Midbrain (tissue), 1 donor: ENCODE results near the gene ZBTB38.

Experiments used
- DNase-seq: peaks from one replicate; lab custom pipeline; 2025; lab: John Stamatoyannopoulos, UW

The ZBTB38 gene, protein sequence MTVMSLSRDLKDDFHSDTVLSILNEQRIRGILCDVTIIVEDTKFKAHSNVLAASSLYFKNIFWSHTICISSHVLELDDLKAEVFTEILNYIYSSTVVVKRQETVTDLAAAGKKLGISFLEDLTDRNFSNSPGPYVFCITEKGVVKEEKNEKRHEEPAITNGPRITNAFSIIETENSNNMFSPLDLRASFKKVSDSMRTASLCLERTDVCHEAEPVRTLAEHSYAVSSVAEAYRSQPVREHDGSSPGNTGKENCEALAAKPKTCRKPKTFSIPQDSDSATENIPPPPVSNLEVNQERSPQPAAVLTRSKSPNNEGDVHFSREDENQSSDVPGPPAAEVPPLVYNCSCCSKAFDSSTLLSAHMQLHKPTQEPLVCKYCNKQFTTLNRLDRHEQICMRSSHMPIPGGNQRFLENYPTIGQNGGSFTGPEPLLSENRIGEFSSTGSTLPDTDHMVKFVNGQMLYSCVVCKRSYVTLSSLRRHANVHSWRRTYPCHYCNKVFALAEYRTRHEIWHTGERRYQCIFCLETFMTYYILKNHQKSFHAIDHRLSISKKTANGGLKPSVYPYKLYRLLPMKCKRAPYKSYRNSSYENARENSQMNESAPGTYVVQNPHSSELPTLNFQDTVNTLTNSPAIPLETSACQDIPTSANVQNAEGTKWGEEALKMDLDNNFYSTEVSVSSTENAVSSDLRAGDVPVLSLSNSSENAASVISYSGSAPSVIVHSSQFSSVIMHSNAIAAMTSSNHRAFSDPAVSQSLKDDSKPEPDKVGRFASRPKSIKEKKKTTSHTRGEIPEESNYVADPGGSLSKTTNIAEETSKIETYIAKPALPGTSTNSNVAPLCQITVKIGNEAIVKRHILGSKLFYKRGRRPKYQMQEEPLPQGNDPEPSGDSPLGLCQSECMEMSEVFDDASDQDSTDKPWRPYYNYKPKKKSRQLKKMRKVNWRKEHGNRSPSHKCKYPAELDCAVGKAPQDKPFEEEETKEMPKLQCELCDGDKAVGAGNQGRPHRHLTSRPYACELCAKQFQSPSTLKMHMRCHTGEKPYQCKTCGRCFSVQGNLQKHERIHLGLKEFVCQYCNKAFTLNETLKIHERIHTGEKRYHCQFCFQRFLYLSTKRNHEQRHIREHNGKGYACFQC (N-terminal part only)

DNA sequence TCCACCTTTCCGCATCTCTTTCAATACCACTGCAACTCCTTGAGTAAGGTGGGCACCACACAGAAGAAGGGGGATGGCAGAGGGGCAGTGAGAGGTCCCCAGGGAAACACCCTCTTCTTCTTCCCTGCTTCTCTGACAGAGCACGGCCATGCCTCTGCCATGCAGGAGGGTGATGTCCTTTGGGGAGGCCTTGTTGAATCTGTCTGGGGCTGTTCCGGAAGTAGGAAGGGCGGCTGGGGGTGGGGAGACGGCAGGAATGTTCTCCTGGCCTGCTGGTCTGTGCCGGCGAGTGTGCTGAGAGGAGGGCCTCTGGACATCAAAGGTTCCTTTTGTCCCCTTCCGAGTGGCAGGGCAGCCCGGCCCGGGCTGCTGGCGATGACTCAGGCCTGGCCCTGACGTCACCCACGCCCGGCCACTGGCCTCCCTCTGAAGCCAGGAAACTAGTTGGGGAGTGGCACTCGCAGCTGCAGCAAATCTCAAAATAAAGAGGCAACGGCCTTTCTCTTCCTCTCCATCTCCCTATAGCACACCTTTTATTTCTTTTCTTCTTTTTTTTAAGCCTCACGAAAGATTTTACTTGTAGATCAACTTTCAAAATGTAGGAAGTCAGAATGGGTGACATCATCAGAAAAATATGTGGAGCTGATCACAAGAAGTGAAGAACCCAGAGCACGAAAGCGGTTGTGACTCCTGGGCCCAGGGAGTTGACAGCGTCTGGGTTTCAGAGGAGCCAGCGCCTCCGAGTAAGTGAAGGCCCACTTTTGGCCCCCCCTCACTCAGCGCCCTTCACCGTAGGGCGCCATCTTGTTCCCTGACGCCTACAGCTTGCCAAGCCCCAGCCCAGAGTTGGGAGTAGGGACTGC lies at the start of gene ZBTB38:
TSS of gene ZBTB38 (plus strand) at position 443 of the 863 bp plus-strand sequence. CDS start 73,885 bp downstream, outside the sequence.
- peak; percentile 92 for DNase-seq

DNA sequence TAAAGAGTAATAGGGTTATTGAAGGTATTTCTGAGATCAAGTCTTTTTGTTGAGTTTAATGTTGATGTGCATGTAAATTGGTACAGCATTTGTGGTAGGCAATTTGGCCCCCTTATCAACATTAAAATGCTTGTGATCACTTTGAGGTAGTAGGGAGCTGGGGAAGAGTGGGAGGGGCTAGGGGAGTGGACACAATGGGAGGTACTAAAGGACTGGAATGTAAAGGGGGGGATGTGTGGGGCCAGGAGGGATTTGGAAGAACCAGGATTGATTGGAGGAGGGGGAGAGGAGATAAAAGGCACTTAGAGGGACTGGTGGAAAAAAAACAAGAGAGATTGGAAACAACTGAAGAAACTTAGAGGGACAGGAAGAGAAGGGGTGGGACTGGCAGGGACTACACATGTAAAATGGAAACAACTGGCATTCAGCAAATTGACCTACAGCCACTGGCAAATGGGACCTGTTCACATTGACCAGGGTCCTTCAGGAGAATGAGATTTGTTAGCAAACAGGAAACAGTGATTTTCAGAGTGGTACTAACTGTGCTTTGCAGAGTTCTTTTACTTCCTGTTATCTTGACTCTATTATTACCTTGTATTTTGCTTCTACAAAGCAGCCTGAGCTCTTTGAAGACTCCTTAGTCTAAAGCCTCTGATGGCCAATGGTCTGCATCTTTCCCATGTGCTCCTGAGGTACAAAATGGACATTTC lies 47.8 kb upstream of the ZBTB38 start:
- DNase-seq = no peak

DNA sequence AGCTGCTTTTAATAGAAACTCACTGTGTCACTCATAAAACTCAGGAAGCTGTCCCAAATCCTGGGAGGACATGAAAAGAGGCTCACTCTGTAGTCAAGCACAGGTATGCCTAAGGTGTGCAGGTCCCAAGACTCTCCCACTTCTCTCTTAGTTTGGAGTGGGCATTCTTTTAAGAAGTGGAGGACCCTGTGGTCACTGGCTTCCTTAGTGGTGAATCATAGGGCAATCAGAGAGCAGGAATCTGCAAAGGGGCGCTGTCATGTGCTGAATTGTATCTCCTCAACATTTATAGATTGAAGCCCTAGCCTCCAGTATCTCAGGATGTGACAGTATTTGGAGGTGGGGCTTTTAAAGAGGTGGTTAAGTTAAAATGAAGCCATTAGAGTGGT lies 47.2 kb upstream of the ZBTB38 start:
- DNase-seq = no peak

DNA sequence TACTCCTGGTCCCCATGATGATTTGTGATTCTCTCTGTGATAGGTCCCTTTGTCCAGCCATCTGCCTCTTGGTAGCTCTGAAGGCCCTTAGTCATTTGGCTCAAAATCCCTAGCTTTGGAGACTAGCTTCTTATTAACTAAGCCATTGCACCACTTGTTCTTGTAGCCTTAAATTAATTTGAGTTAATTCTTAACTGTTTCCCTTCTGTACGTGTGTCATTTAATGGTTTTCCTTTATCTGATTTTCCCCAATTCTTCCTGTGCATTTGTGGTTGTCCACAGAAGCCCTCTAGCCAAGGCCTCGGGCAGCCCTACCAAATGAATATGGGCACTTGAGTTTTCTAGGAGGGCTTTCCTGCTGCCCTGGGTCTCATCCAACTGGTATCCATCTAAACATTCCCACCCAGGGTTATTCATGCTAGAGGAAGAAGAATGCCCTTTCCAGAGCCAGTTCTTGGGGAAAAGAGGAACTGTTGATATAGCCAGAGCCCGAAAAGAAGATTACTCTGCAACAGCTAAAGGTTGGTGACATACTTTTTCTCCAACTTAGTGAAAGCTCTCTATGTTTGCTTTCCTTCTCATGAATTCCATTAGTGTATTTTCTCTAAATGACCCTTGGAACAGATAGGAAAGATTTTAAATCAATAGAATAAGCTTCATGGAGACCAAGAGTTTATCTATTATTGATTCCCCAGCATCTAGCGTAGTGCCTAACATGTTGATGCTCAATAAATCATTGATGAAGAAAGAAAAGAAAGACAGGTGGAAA lies 44.2 kb upstream of the ZBTB38 start:
- DNase-seq = no peak

DNA sequence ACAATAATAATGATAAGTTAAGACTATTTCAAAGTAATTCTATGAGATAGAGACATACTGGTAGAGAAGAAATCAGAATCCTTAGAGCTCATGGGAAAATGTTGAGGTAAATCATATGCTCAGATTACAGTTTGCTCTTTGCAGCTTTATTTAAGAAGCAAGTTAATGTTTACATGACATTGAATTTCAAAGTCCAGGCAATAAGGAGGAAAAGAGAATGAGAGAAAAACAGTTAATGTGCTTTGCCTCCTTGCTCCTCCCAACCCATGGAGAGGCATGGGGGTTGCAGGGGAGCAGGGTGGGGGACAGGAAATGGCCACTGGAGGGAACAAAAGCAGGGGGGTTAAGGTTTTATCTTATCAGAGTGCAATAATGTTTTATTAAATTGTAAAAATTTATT lies 42.2 kb upstream of the ZBTB38 start:
- DNase-seq = no peak

GRCh38 chr3:141326626-141327025 lies 41.7 kb upstream of the ZBTB38 start:
- DNase-seq = no peak

- no peak for DNase-seq
Observed at GRCh38 chr3:141328286-141329166, 39.8 kb upstream of the ZBTB38 start.

- no peak for DNase-seq
Observed at GRCh38 chr3:141330235-141330634, 38.1 kb upstream of the ZBTB38 start.

GRCh38 chr3:141330718-141331376 lies 37.5 kb upstream of the ZBTB38 start:
- DNase-seq = no peak

DNA sequence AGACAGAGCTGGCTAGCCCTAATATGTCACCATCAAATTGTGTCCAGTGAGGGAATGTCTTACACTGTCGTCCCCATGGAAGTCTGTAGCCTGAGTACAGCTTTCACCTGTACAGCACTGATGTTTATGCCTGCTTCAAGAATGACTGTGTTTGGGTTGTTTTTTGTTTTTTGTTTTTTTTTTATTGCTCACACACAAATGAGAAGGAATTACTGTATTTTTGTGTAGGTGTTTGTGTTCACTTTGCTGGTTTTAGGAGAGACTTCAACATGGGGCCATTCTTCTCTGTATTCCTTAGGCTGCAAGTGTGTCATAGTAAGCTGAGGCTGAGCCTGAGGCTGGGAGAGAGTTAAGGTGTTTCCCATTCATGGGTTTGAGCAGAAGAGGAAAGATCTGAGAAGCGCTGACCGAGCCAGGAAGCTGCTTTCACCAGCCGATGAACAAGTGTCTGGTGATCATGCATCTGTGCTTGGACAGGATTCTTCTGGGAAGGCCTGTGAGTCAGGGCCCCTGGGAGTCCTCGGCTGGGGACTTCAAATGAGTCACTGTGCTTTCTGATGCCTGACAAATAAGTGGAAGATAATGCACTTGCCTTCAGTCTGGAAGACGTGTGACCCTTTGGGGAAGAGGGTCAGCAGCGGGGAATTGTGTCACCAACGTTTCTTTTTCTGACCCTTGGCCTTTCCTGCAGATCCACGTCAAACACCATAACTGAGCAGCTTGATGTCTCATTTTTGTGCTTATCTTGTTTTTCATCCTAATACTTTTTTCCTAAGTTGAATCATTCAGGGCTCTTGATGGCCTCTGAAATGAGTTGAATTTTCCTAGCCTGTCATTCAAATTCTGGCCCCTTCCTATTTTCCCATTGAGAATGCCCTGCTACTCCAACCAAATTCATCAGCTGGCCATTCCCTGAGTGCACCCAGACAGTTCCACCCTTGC lies 36.7 kb upstream of the ZBTB38 start:
- no peak for DNase-seq

GRCh38 chr3:141332416-141332815 lies 35.9 kb upstream of the ZBTB38 start:
- DNase-seq = no peak

DNA sequence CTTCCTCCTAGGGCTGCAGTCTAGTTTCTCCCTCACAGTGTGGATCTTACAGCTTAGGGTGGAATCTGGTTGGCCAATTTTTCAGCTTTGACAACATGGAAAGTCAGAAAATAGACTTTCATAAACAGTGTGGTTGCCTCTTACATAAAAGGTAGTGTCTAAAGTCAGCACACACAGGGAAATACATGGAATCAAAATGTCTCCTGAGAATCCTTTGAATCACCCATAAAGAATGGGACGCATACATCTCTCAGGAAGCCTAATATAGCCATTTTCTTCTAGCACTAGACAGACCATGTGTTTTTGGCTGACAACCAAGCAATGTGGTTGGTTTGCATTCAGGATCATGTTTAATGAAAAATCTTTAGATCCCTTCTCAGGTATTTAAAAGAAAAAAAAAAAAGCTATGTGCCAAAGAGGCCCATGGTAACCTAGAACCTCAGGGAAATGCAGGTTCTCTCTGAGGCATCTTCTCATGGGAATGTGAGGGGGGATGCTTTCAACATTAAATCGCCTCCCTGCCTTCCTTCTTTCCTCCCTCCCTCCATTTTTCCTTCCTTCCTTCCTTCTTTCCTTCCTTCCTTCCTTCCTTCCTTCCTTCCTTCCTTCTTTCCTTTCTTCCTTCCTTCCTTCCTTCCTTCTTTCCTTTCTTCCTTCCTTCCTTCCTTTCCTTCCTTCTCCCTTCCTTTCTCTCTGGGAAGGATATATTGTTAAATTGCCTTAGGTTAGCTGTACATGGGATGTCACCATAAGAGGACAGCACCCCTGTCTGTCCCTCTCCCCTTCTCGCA lies 34.3 kb upstream of the ZBTB38 start:
- DNase-seq = no peak

- DNase-seq = no peak
Observed at GRCh38 chr3:141334627-141335250, 33.6 kb upstream of the ZBTB38 start.

DNA sequence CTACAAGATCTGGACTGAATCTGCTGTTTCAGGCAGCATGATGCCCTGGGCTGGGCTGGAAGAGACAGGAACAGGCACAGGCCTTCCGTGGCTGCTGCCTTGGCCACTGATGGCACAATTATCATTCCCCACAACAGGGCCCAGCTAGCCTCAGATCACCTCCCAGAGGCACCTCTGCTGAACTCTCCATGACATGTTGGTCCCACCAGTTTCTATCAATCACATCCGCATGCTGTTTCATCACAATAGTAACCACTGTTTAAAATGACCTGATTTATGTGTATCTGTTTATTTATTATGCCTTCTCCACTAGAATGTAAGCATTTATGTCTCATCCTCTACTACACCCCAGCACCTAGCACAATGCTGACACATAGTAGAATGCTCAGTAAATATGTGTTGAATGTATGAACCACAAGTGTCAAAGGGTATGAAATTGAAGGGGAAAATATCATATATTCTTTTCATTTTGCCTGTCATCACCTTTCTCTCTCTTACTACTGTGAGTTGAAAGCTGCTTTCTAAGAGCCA lies 32.7 kb upstream of the ZBTB38 start:
- DNase-seq = no peak

GRCh38 chr3:141336672-141337522 lies 31.4 kb upstream of the ZBTB38 start:
- no peak for DNase-seq
